SK-N-MC (cell line): ENCODE data around the gene DLGAP1.

Experiments
- EZH2 ChIP-seq: fragments of 200-600 bp; sonication (generic); IDR thresholded peaks from one replicate; pipeline ENCODE4 v1.6.1; 2017; ENCODE audit warnings: antibody characterized with exemption
- FOXP2 ChIP-seq: optimal IDR thresholded peaks from 2 replicates; pipeline ENCODE3; 2011; ENCODE audit warnings: mild to moderate bottlenecking, moderate library complexity; ENCODE audit not compliant: insufficient read depth; ENCODE audit errors: extremely low read length, control extremely low read depth
- POLR2AphosphoS5 ChIP-seq: IDR thresholded peaks from 2 replicates; pipeline ENCODE4 v1.6.1; 2012; ENCODE audit warnings: mild to moderate bottlenecking, low read depth, low read length, borderline replicate concordance

DNA sequence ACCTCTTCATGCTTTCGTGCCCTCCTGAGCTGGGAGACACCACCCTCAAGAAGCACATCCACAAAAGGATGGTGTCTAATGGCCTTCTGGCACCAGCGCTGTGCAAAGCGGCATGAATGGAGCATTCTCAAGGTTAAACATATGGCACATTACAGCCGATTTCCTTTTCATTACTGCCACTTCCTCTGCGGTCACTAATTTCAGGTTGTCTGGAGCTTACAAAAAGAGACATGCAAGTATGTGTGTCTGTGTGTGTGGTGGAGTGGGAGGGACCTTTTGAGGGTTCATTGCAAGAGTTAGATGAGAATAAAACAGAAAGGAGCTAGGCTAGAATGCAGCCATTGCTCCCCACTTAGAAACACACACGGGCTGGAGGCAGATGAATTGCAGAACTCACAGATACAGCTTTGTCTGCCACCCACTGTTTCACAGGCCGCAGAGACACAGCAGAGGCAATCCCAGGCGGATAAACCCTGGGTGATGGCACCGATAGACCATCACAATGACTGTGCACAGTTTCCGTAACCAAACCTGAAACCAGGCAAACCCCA lies 929.2 kb downstream of the DLGAP1 start:
- no peak for TF ChIP-seq EZH2
- TF ChIP-seq POLR2AphosphoS5 = no peak
- TF ChIP-seq FOXP2 = no peak
